Ectodermal cell (in vitro differentiated cells): ENCODE measurements around the gene TAF6L. TPM values are rescaled to one million over a fixed set of nuclear protein-coding genes. Genes with fewer than 3 reads are reported as not detected.

Experiments
- H3K27ac ChIP-seq: 2 replicates; pipeline ENCODE4 v1.7.0; 2013; ENCODE audit warnings: mild to moderate bottlenecking, low read depth, low read length; ENCODE audit not compliant: insufficient read depth, poor library complexity, severe bottlenecking
- H3K27me3 ChIP-seq: 2 replicates; pipeline ENCODE4 v1.7.0; 2013; ENCODE audit warnings: mild to moderate bottlenecking, low read length; ENCODE audit not compliant: insufficient read depth, control insufficient read depth, poor library complexity, severe bottlenecking
- H3K36me3 ChIP-seq: one replicate; pipeline ENCODE4 v1.7.0; 2013; ENCODE audit warnings: low read length; ENCODE audit not compliant: control insufficient read depth, insufficient read depth
- H3K4me1 ChIP-seq: one replicate; pipeline ENCODE4 v1.7.0; 2013; ENCODE audit warnings: low read length; ENCODE audit not compliant: control insufficient read depth, insufficient read depth
- H3K4me3 ChIP-seq: 2 replicates; pipeline ENCODE4 v1.7.0; 2013; ENCODE audit warnings: low read depth, low read length, control low read depth; ENCODE audit not compliant: insufficient read depth
- H3K9me3 ChIP-seq: 2 replicates; pipeline ENCODE4 v1.7.0; 2013; ENCODE audit warnings: mild to moderate bottlenecking, low read length, moderate library complexity; ENCODE audit not compliant: control insufficient read depth
- WGBS, 2 experiments: methylation state at CpG; one replicate each; pipeline ENCODE4 v1.1.7; 2013; ENCODE audit warnings: missing lambda C conversion rate in 2 of 2; 5-methylcytosine and 5-hydroxymethylcytosine counted together
- polyA plus RNA-seq, 4 experiments: library from polyadenylated mRNA; stranded (reverse); fragments of 50-300 nt; gene quantifications; one replicate each; pipeline ENCODE4 v1.2.3, GENCODE V29; 2013

The TAF6L gene, protein sequence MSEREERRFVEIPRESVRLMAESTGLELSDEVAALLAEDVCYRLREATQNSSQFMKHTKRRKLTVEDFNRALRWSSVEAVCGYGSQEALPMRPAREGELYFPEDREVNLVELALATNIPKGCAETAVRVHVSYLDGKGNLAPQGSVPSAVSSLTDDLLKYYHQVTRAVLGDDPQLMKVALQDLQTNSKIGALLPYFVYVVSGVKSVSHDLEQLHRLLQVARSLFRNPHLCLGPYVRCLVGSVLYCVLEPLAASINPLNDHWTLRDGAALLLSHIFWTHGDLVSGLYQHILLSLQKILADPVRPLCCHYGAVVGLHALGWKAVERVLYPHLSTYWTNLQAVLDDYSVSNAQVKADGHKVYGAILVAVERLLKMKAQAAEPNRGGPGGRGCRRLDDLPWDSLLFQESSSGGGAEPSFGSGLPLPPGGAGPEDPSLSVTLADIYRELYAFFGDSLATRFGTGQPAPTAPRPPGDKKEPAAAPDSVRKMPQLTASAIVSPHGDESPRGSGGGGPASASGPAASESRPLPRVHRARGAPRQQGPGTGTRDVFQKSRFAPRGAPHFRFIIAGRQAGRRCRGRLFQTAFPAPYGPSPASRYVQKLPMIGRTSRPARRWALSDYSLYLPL
- 40.2 TPM for polyA plus RNA-seq (2013, experiment 1 of 4)
- 34.2 TPM for polyA plus RNA-seq (2013, experiment 2 of 4)
- polyA plus RNA-seq (2013, experiment 3 of 4) = 28.8 TPM
- polyA plus RNA-seq (2013, experiment 4 of 4) = 28.8 TPM

DNA sequence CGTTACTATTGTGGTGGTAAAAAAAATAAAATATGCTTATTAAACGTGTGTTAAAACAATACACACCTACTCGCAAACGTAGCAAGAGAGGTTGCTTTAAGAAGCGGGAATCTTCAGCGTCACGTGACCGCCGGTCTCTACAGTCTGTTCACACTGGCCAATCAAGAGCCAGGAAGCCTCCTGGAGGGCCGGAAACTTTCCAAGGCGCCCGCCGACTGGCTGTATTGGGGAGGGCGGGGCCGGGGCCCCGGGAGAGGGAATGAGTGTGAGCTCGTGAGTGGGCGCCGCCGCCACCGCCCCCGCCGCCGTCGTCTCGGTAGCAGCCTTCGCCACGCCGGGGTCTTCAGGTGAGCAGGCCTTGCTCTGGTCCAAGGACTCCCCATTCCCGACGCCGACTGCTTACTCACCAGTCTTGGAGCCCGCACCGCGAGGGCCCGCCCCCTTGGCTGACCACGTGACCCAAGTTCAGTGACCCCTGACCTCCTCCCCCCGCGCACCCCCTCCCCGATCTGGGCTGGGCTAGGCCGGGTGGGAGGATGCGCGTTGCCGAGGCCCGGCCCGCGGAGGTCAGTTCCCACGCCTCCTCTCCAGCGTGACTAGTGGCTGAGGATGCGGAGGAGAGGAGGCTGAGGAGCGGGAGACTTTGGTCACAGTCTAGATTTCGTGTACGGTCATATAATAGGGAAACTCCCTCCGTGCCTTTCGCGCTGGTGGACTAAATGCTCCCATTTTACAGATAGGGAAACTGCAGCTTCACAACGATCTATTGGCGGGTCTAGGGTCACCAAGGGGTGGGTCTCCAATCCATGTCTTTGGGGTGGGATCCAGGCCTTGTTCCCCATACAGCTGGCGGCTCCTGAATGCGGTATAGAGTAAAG, at the start of gene TAF6L:
Gene TAF6L, plus strand, starts transcription at position 253 of the 878 bp plus-strand sequence. CDS start 4,388 bp downstream, outside the sequence.
- WGBS, 2 experiments = 1 to 2% methylated on average over 59 to 60 of the region's 60 CpGs
- H3K4me1 ChIP-seq = peaks cover 10% of the 10 kb centered on the region

DNA sequence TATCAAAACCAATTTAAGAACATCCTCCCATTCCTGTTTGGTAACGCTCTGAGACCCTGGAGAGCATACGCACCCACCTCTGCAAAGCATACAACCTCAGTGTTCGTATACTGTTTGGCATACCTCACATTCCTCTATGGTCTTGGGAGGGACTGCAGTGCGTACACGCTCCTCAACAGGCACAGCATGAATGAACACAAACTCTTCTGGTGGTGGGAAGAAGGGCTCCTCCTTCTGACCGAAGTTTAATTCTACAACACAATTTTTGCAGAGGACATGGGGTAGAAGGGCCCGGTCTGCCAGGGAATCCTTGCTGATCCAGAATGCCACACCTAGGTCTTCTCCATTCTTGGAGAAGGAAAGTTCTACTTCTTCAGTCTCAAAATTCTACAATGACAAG, 49.2 kb upstream of the TAF6L start:
- WGBS, 2 experiments = 89 to 93% methylated on average over 7 of the region's 7 CpGs
- Histone ChIP-seq H3K27ac (no peak overlapping the region), H3K4me1 (peaks cover 13% of the 10 kb centered on the region), H3K27me3 (no peaks in the 10 kb centered on the region), H3K4me3 (no peak overlapping the region), H3K36me3 (peaks cover 70% of the 10 kb centered on the region), H3K9me3 (no peaks in the 10 kb centered on the region)

More for the DNA sequence above, at the start of gene TAF6L:
- peak within 1 kb of the TSS; percentile 83 for H3K4me3 ChIP-seq
- peaks cover 14% of the 10 kb centered on the region for H3K36me3 ChIP-seq
- H3K9me3 ChIP-seq = no peaks in the 10 kb centered on the region
- no peaks in the 10 kb centered on the region for H3K27me3 ChIP-seq
- H3K27ac ChIP-seq = peak within 1 kb of the TSS; percentile 89

DNA sequence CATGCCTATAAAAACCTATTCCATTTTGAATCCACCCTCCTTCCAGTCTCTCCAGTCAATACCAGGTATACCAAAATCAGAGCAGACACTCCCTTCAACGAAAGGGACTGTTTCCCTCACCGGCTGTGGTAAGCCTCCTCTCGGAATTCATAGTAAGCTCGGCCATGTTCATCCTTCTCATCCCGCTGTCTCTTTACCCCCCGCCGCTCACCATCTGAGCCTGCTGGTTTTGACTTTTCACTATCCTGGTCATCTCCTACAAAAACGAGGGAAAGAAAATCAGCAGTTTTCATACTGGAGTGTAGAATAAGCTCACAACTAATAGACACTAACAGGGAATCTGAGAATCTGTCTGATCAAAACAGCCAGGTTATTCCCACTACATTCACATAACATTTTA, 47.0 kb upstream of the TAF6L start:
- peaks cover 50% of the 10 kb centered on the region for H3K36me3 ChIP-seq
- no peak overlapping the region for H3K4me3 ChIP-seq
- no peaks in the 10 kb centered on the region for H3K9me3 ChIP-seq
- no peak overlapping the region for H3K27ac ChIP-seq
- H3K27me3 ChIP-seq = no peaks in the 10 kb centered on the region
- 79 to 82% methylated on average over 8 of the region's 8 CpGs for WGBS, 2 experiments
- peaks cover 13% of the 10 kb centered on the region for H3K4me1 ChIP-seq

DNA sequence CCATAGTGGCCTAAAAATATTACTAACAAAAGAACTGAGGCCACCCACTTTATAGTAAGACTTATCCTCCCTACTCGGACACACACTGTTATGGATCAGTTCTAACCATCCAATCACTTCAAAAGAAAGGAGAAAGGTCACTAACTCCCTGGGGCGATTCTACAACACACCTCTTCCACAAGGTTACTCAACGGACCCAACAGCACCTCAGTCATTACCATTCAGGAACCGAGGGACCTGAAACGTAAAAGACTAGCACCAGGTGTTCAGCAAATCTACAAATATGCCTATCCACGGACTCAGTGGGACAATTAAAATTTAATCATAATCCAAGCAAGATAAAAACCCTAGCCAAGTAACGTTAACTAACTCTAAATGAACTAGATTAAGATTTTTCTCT, 45.5 kb upstream of the TAF6L start:
- peak overlapping the region; percentile 90 for H3K4me3 ChIP-seq
- H3K27ac ChIP-seq = no peak overlapping the region
- peaks cover 38% of the 10 kb centered on the region for H3K36me3 ChIP-seq

DNA sequence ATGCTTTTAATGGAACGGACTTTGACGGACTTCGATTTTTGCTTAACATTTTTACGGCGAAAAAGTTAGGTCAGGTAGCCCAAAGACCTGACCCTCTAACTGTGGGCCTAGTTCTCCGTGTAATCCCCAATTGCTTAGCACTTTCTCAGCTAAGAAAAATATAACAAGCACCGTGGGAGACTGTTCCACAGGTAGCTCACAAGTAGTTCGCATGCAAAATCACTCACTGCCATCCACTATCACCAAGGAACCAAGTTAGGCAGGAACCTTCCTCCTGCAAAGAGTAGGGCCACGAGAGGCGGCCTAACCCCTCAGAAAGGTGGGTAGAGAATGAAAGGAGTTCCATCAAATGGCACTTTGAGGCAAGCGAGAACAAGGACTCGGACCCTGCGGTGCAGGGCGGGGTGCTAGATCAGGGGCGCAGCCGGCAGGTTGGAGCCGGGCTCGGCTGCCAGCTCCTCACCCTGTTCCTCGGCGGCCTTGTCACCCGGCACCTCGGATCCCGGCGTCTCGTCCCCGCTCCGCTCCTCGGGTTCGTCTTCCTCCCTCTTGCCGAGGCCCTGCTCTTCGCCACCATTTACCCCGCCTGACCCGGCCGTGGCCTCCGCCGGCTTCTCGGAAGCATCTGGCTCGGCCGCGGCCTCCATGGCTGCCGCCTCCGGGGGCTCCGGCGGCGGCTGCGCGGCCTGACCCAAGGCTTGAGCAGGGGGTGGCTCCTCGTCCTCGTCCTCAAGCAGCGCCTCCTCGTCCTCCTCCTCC, 44.9 kb upstream of the TAF6L start:
- Histone ChIP-seq H3K4me3 (peak overlapping the region; percentile 90), H3K27me3 (no peaks in the 10 kb centered on the region), H3K4me1 (peaks cover 18% of the 10 kb centered on the region), H3K36me3 (peaks cover 34% of the 10 kb centered on the region), H3K9me3 (no peaks in the 10 kb centered on the region), H3K27ac (peak overlapping the region; percentile 95)
- 1% methylated on average over 51 of the region's 51 CpGs for WGBS, 2 experiments

More for the DNA sequence above, 45.5 kb upstream of the TAF6L start:
- H3K9me3 ChIP-seq = no peaks in the 10 kb centered on the region
- H3K4me1 ChIP-seq = peaks cover 18% of the 10 kb centered on the region
- 2 to 3% methylated on average over 7 of the region's 7 CpGs for WGBS, 2 experiments
- H3K27me3 ChIP-seq = no peaks in the 10 kb centered on the region

DNA sequence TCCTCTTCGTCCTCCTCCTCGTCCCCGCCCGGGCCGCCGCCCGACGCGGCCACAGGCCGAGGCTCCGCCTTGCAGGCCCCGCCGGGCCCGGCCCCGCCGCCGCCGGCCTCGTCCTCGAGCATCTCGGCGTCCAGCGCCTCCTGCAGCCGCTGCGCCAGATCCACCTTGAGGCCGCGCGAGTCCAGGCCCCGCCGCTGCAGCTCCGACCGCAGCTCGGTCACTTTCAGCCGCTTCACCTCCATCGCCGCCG, 44.4 kb upstream of the TAF6L start:
- H3K36me3 ChIP-seq = peaks cover 31% of the 10 kb centered on the region
- 0% methylated on average over 37 of the region's 37 CpGs for WGBS, 2 experiments
- H3K4me1 ChIP-seq = peaks cover 18% of the 10 kb centered on the region
- H3K27me3 ChIP-seq = no peaks in the 10 kb centered on the region
- H3K9me3 ChIP-seq = no peaks in the 10 kb centered on the region
- peak overlapping the region; percentile 90 for H3K4me3 ChIP-seq
- H3K27ac ChIP-seq = peak overlapping the region; percentile 95

DNA sequence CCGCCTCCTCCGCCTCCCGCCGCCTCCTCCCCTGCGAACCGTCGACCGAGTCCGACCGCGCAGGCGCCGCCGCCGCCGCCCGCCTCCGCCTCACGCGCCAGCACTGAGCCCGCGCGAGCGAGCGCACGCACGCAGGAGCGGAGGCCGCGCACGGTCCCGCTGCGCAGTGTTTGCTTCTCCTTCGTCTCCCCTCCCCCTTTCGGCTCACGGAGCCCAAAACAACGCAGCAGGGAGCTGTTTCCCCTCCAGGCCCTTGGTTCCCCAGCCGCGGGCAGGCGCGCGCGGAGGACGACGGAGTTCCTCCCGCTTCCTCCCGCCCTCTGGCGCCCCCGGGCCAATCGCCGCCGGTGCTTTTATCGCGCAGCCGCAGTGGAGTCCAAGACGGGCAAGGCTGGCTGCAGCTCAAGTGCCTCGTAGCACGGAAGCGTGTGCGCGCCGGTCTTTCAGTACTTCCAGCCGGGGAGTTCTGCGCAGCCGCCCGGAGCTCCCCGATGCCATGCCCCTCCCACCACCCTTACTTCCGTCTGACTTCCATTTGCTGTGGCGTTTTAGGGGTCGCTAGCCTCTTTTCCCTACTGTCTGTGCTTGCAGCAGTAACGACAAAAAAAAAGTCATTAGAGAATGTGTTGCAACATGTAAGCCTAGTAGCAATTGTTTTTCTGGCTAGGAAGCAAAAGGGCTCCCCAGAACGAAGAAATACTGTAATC, 43.9 kb upstream of the TAF6L start, which contains the start of gene HNRNPUL2:
Gene HNRNPUL2, minus strand, starts transcription at position 293 of the 707 bp plus-strand sequence. CDS start 301 bp downstream, outside the sequence.
- H3K4me1 ChIP-seq = peaks cover 18% of the 10 kb centered on the region
- peaks cover 26% of the 10 kb centered on the region for H3K36me3 ChIP-seq
- WGBS, 2 experiments = 0% methylated on average over 72 of the region's 72 CpGs
- no peaks in the 10 kb centered on the region for H3K27me3 ChIP-seq
- no peaks in the 10 kb centered on the region for H3K9me3 ChIP-seq
- H3K27ac ChIP-seq = peak within 1 kb of the TSS; percentile 95
- H3K4me3 ChIP-seq = peak within 1 kb of the TSS; percentile 90

DNA sequence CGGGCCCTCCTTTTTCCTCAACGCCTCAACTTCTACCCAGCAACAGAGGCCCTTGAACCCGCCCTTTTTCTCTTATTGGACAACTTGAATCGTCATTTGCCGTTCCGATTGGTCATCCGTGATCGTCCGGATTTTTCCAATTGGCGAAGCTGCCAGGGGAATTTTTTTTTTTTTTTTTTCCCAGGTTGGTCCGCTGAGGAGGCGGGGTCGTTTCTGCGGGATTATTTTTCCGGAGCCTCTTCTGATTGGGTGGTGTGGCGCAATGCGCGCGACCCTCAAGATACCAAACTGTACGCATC, 43.4 kb upstream of the TAF6L start:
- H3K9me3 ChIP-seq = no peaks in the 10 kb centered on the region
- no peaks in the 10 kb centered on the region for H3K27me3 ChIP-seq
- H3K4me1 ChIP-seq = peaks cover 18% of the 10 kb centered on the region
- H3K4me3 ChIP-seq = peak overlapping the region; percentile 90
- WGBS, 2 experiments = 0% methylated on average over 20 of the region's 20 CpGs
- peak overlapping the region; percentile 95 for H3K27ac ChIP-seq
- H3K36me3 ChIP-seq = peaks cover 21% of the 10 kb centered on the region
